Smooth muscle cell (in vitro differentiated cells): ENCODE measurements around the gene TTC27. TPM values are rescaled to one million over a fixed set of nuclear protein-coding genes. Genes with fewer than 3 reads are reported as not detected.
"Not testable (repeated sequence)": the region's sequence is repeated elsewhere in the genome, so short reads cannot be mapped to it uniquely, and the experiment has no call there.

Experiments used
- DNase-seq: peaks from one replicate; lab custom pipeline; 2025; ENCODE audit not compliant: unreplicated experiment; lab: John Stamatoyannopoulos, UW
- H2AFZ ChIP-seq: fragments of 200-600 bp; sonication (generic); 2 replicates; pipeline ENCODE4 v1.6.0; 2016; ENCODE audit warnings: antibody characterized with exemption, low read depth, mild to moderate bottlenecking
- H3F3A ChIP-seq: fragments of 200-600 bp; sonication (generic); 2 replicates; pipeline ENCODE4 v1.6.0; 2017; ENCODE audit warnings: antibody characterized with exemption, low read depth
- H3K27ac ChIP-seq: fragments of 200-600 bp; sonication (generic); 2 replicates; pipeline ENCODE4 v1.5.1; 2016; ENCODE audit warnings: low read depth, mild to moderate bottlenecking
- H3K27me3 ChIP-seq: fragments of 200-600 bp; sonication (generic); 2 replicates; pipeline ENCODE4 v1.6.1; 2016; ENCODE audit warnings: low read depth, mild to moderate bottlenecking
- H3K36me3 ChIP-seq: fragments of 200-600 bp; sonication (generic); 2 replicates; pipeline ENCODE4 v1.5.1; 2016; ENCODE audit warnings: low read depth
- H3K4me1 ChIP-seq: fragments of 200-600 bp; sonication (generic); 2 replicates; pipeline ENCODE4 v1.5.1; 2016; ENCODE audit warnings: low read depth
- H3K4me2 ChIP-seq: fragments of 200-600 bp; sonication (generic); 2 replicates; pipeline ENCODE4 v1.6.0; 2016; ENCODE audit warnings: mild to moderate bottlenecking
- H3K4me3 ChIP-seq: fragments of 200-600 bp; sonication (generic); 2 replicates; pipeline ENCODE4 v1.5.1; 2016; ENCODE audit warnings: mild to moderate bottlenecking
- H3K79me2 ChIP-seq: fragments of 200-600 bp; sonication (generic); 2 replicates; pipeline ENCODE4 v1.6.0; 2016; ENCODE audit warnings: low read depth, mild to moderate bottlenecking
- H3K9ac ChIP-seq: fragments of 200-600 bp; sonication (generic); 2 replicates; pipeline ENCODE4 v1.6.0; 2016; ENCODE audit warnings: low read depth
- H3K9me3 ChIP-seq: fragments of 200-600 bp; sonication (generic); replicated peaks from 2 replicates; pipeline ENCODE4 v1.5.1; 2016; ENCODE audit warnings: low read depth
- H4K20me1 ChIP-seq: fragments of 200-600 bp; sonication (generic); 2 replicates; pipeline ENCODE4 v1.6.0; 2016; ENCODE audit warnings: low read depth
- WGBS: methylation state at CpG from one replicate; pipeline ENCODE4 v1.1.7; 2016; ENCODE audit warnings: low lambda C conversion rate; 5-methylcytosine and 5-hydroxymethylcytosine counted together
- polyA plus RNA-seq: library from polyadenylated mRNA; unstranded; fragments of >200 nt; fragmentation: Nextera tagmentation; extraction: Ambion mirVana; gene quantifications from 2 replicates; pipeline ENCODE4 v1.2.1, GENCODE V29; 2016
- total RNA-seq: library from RNA; depleted of rRNA; stranded (reverse); fragments of >200 nt; gene quantifications from 2 replicates; pipeline ENCODE4 v1.2.3, GENCODE V29; 2014
- TF ChIP-seq, protein P1 (sequence below): fragments of 200-600 bp; sonication (generic); IDR thresholded peaks from 2 replicates; pipeline ENCODE4 v1.5.1; 2017; ENCODE audit warnings: borderline replicate concordance, mild to moderate bottlenecking, antibody characterized with exemption; ENCODE audit not compliant: insufficient read depth, poor library complexity, severe bottlenecking

TTC27 gene
- total and polyA plus RNA-seq, 2 experiments from 2014 or later = 9.2 to 12.1 TPM

- H3K4me2 ChIP-seq = no peak overlapping the region
- H3K27ac ChIP-seq = no peak overlapping the region
- H3K9ac ChIP-seq = no peak overlapping the region
- H4K20me1 ChIP-seq = no peaks in the 10 kb centered on the region
- TF ChIP-seq, protein P1, sequence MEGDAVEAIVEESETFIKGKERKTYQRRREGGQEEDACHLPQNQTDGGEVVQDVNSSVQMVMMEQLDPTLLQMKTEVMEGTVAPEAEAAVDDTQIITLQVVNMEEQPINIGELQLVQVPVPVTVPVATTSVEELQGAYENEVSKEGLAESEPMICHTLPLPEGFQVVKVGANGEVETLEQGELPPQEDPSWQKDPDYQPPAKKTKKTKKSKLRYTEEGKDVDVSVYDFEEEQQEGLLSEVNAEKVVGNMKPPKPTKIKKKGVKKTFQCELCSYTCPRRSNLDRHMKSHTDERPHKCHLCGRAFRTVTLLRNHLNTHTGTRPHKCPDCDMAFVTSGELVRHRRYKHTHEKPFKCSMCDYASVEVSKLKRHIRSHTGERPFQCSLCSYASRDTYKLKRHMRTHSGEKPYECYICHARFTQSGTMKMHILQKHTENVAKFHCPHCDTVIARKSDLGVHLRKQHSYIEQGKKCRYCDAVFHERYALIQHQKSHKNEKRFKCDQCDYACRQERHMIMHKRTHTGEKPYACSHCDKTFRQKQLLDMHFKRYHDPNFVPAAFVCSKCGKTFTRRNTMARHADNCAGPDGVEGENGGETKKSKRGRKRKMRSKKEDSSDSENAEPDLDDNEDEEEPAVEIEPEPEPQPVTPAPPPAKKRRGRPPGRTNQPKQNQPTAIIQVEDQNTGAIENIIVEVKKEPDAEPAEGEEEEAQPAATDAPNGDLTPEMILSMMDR = no peak
- no peaks in the 10 kb centered on the region for H3K9me3 ChIP-seq
- H3K4me1 ChIP-seq = no peaks in the 10 kb centered on the region
- no peak overlapping the region for H2AFZ ChIP-seq
- no peak overlapping the region for H3K4me3 ChIP-seq
- 80% methylated on average over 5 of the region's 5 CpGs for WGBS
- H3F3A ChIP-seq = peaks cover 4% of the 10 kb centered on the region
- no peak for DNase-seq
- no peaks in the 10 kb centered on the region for H3K36me3 ChIP-seq
- no peaks in the 10 kb centered on the region for H3K79me2 ChIP-seq
- H3K27me3 ChIP-seq = no peaks in the 10 kb centered on the region
Observed at GRCh38 chr2:32752952-32753351, 125.1 kb downstream of the TTC27 start.

DNA sequence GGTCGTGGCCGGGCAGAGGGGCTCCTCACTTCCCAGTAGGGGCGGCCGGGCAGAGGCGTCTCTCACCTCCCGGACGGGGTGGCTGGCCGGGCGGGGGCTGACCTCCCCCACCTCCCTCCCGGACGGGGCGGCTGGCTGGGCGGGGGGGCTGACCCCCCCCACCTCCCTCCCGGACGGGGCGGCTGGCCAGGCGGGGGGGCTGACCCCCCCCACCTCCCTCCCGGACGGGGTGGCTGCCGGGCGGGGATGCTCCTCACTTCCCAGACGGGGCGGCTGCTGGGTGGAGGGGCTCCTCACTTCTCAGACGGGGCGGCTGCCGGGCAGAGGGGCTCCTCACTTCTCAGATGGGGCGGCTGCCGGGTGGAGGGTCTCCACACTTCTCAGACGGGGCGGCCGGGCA is 126.8 kb downstream of the TTC27 start:
- 98% methylated on average over 16 of the region's 31 CpGs for WGBS
- H3K79me2 ChIP-seq, H2AFZ ChIP-seq, H3K9me3 ChIP-seq, H3K4me1 ChIP-seq, DNase-seq, H3K36me3 ChIP-seq, H3K4me3 ChIP-seq, H3K27ac ChIP-seq, H3K4me2 ChIP-seq, H3K27me3 ChIP-seq, H4K20me1 ChIP-seq, H3F3A ChIP-seq, H3K9ac ChIP-seq: not testable (repeated sequence)

- no peaks in the 10 kb centered on the region for H3K4me1 ChIP-seq
- TF ChIP-seq, protein P1 = no peak
- no peaks in the 10 kb centered on the region for H4K20me1 ChIP-seq
- H3K9me3 ChIP-seq = no peaks in the 10 kb centered on the region
- no peak overlapping the region for H2AFZ ChIP-seq
- no peaks in the 10 kb centered on the region for H3K27me3 ChIP-seq
- no peak overlapping the region for H3K9ac ChIP-seq
- no peak overlapping the region for H3K4me2 ChIP-seq
- no peak for DNase-seq
- H3K79me2 ChIP-seq = no peaks in the 10 kb centered on the region
- no peak overlapping the region for H3K27ac ChIP-seq
- 96% methylated on average over 1 of the region's 1 CpG for WGBS
- peaks cover 4% of the 10 kb centered on the region for H3F3A ChIP-seq
- H3K36me3 ChIP-seq = peaks cover 4% of the 10 kb centered on the region
- no peak overlapping the region for H3K4me3 ChIP-seq
Observed at GRCh38 chr2:32755666-32756065, 127.8 kb downstream of the TTC27 start.

- TF ChIP-seq, protein P1 = no peak
- H3K79me2 ChIP-seq = no peaks in the 10 kb centered on the region
- H2AFZ ChIP-seq = no peak overlapping the region
- no peaks in the 10 kb centered on the region for H3K4me1 ChIP-seq
- peaks cover 4% of the 10 kb centered on the region for H3F3A ChIP-seq
- no peaks in the 10 kb centered on the region for H4K20me1 ChIP-seq
- no peaks in the 10 kb centered on the region for H3K9me3 ChIP-seq
- no peak overlapping the region for H3K4me3 ChIP-seq
- no peak overlapping the region for H3K4me2 ChIP-seq
- WGBS = 97% methylated on average over 7 of the region's 7 CpGs
- DNase-seq = no peak
- no peak overlapping the region for H3K9ac ChIP-seq
- peaks cover 4% of the 10 kb centered on the region for H3K36me3 ChIP-seq
- H3K27me3 ChIP-seq = no peaks in the 10 kb centered on the region
- H3K27ac ChIP-seq = no peak overlapping the region
Observed at GRCh38 chr2:32756074-32756727, 128.4 kb downstream of the TTC27 start.
